GM18508 (cell line): ENCODE measurements around the gene CLIC4.

Experiments
- ATAC-seq: cut with Tn5 transposase; IDR thresholded peaks from one replicate; pipeline ENCODE4 v1.9.1; 2021; ENCODE audit warnings: moderate number of reproducible peaks; ENCODE audit not compliant: insufficient read depth, unreplicated experiment

The CLIC4 gene

GRCh38 chr1:24853649-24854048 lies 108.4 kb downstream of the CLIC4 start:
- no peak for ATAC-seq

DNA sequence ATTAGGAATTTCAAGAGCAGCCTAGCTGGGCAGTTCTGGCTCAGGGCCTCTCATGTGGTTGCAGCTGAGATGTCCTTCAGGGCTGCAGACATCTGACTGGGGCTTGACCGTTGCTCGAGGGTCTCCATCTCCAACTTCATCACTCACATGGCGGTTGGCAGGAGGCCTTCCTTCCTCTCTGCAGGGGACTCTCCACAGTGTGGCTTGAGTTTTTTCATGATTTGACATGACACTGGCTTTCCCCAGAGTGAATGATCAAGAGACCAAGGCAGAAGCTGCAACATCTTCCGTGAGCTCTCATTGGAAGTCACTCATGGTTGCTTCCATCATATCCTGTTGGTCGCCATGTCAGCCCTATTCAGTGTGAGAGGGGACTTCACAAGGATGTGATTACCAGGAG lies 110.2 kb downstream of the CLIC4 start:
- no peak for ATAC-seq

GRCh38 chr1:24856787-24857506 lies 111.7 kb downstream of the CLIC4 start:
- no peak for ATAC-seq

GRCh38 chr1:24857507-24858133 lies 112.4 kb downstream of the CLIC4 start:
- ATAC-seq = no peak

DNA sequence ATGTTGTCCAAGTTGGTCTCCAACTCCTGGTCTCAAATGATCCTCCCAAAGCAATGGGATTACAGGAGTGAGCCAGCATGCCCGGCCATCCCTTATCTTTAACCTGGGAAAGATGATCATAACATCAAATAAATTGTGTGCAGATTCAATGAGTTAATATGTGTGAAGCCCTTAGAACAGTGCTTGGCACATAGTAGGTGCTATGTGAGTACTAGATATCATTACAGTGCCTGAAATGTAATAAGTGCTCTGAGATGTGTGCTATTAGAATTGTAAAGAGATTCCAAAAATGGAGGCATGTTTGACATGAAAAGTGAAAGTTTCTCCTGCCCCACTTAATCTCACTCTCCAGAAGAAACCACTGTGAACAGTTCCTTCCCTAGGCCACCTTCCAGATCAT lies 113.0 kb downstream of the CLIC4 start:
- ATAC-seq = no peak

DNA sequence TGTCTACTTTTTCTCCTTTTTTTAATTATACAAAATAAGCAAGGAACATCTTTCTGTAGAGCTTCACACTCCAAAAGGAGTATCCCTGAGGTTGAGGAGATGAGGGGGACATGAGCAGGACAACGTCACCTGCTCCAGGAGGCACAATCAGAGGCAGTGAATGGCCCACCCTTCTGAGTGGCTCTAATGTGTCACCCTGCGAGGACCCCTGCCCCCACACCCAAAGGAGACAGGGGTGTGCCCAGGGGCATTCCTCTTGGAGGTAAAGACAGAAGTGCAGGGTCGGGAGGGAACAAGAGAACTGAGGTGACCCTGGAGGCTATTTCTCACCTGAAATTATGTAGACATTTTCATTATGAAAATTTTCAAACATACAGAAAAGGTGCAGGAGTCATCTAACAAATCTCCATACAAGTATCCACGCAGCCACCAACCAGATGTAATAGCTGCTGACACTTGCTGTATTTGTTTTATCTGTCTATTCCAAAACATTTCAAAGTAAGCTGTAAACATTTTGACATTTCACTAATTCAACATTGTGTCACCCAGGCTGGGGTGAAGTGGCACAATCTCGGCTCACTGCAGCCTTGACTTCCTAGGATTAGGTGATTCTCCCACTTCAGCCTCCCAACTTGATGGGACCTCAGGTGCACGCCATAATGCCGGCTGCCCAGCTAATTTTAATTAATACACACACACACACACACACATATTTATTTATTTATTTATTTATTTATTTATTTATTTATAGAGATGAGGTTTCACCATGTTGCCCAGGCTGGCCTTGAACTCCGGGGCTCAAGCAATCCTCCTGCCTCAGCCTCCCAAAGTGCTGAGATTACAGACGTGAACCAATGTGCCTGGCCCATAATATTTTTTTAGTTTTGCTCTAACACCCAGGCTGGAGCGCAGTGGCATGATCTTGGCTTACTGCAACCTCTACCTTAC lies 114.1 kb downstream of the CLIC4 start:
- ATAC-seq = no peak

DNA sequence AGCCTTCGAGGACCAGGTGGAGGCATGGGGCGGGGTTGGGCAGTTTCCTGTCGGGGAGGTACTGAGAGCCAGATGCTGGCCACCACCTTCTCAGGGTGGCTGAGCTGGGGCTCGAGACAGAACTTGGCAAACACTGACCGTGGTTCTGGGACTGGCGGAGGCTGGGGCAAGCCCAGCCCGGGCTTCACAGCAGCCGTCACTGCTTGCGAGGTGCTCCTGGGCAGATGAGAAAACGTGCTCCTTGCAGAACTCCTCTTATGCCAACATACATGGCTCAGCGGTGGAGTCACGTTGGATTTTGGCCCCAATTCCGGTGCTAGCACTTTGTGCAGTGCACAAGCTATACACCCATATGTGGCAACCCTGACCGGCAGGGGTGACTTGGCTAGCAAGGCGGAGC lies 115.6 kb downstream of the CLIC4 start:
- ATAC-seq = no peak

DNA sequence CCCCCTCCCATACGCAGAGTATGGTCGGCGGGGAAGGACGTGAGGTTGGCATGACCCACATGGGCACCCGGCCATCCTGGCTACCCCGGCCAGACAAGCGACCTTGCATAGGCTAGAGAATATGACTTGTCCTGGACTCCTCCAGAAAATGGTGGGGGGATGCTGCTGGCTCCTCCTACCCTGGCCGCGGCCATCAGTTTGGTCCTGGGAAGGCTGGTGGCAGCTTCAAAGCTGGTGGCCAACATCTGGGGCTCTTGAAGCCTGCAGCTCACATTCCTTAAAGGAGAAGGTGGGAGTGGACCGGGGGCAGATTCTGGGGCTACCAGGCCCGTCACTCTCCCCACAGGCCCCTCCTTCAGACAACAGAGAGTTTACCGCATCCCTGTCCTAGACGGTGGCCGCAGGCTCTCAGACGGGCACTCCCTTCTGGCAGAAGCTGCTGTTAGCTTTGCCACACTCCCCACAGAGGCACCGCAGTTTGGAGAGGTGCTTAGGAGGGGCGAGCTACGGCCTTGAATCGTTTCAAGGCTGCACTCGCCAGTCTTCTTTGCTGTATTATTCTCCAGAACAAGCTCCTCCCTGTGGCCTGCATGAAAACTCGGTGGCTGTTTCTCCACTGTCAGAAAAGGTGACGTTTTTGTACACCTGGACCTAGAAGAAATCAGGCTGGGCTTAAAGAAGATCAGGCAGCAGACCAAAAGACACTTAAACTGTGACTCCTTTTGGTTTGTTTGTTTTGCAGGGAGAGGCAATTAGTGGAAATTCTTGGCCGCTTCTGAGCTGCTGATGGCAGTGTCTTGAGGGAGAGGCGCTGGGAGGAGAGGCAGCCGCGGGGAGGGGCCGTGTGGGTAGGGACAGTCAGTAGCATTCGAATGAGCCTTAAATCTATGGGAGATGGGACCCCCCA lies 116.8 kb downstream of the CLIC4 start:
- no peak for ATAC-seq

DNA sequence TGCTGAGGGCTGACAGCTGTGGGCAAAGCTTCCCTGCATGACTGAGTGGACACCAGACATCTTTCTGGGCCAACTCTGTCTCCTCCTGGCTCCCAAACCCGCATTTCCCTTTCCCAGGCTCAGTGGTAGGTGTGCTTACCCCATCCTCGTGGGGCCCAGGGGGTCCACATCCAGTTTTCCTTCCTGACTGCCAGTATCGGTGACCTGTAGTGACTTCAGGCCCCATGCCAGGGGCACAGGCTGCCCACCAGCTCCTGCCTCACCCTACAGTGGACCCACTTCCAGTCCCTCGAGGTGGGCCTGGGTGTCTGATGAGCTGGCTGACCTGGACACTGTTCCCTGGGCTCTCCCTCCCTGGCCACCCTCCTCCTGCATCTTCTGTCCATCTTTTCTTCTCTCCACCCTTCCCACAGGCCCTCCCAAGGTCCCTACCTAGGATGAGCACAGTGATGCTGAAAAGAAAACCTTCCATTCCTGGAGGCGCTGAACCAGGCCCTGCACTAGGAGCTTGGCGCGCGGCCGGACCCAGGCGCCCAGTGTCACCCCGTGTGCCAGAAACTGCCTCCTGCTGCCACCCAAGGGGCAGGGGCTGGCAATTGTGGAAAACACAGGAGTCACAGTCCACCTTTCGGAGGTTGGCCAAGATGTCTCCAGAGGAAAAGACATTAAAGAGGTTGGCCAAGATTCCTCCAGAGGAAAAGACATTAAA lies 117.7 kb downstream of the CLIC4 start:
- ATAC-seq = no peak

DNA sequence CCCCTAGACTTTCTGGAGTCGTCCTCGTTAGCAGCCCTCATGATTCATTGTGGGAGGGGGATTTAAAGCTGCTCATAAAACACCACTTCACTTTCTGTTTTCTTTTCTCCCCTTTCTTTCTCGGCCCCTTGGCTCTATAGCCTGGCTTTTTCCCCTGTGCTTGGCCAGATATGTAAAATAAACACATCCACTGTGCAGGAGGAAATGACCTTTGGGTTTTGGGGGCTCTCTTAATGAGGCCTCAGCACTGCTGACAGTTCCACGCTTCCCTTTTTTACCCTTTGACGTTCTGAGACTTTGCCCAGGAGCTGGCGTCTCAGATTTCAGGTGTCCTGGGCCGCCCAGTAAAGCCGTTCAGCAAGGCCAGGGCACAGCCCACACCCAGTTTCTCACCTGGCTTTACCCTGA lies 119.1 kb downstream of the CLIC4 start:
- no peak for ATAC-seq

DNA sequence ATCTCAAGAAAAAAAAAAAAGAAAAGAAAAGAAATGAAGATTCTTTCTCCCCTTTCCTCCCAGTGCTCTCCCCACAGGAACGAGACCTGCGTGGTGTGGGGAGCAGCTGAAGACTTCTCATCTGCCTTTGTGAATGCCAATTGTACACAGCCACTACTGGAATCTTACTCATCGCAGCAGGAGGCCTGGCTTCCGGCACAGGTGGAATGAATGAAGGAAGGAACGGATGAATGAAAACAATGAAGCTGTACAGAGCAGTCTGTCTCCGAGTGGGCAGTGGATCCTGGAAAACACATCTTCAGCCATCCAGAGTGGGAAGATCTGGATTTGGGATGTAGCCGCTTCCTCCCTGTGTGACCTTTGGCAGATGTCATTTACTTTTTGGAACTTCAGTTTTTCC lies 119.9 kb downstream of the CLIC4 start:
- no peak for ATAC-seq

DNA sequence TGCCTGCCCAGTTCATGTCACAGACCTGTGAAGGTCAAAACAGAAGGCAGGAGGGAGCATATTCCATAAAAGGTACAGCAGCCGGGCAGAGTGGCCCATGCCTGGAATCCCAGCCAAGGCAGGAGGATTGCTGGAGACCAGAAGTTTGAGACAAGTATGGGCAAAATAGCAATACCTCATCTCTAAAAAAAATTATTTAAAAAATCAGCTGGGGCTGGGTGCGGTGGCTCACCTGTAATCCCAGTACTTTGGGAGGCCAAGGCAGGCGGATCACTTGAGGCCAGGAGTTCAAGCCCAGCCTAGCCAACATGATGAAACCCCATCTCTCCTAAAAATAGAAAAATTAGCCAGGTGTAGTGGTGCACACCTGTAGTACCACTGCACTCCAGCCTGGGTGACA lies 120.3 kb downstream of the CLIC4 start:
- no peak for ATAC-seq

DNA sequence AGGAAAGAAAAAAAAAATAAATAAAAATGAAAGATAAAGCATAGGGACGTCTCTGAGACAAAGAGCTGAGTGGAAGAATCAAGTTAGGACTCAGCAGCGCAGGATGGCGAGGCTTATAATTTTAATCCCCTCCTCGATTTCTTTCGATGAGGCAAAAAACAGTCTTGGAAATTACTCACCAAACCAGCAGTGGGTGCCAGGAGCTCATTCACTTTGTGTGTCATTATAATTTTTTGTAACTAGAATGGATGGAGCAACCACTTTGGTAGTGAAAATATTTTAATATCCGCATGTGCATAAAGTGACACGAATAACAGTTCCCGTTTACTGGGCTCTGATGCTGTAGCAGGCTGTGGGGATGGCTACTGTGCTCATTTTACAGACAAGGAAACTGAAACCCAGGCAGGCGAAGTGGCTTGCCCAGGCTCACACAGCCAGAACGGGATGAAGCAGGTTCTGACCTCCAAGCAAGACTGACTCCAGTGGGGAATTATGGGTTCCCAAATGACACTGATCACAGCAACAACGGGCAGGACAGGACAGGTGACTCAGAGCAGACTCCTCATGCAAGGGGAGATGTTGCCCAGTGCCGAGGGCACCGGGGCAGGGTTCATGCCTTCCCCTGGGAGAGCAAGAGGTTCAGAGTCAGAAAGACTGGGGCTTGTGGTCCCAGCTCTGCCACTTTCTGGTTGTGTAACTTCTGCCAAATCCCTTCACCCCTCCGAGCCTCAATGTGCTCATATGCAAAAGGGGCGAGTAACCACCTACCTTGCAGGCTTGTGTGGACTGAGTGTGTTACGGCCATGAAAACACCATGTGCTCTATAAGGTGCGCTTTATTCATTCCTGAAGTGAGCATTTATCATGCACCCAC lies 121.2 kb downstream of the CLIC4 start:
- ATAC-seq = no peak

DNA sequence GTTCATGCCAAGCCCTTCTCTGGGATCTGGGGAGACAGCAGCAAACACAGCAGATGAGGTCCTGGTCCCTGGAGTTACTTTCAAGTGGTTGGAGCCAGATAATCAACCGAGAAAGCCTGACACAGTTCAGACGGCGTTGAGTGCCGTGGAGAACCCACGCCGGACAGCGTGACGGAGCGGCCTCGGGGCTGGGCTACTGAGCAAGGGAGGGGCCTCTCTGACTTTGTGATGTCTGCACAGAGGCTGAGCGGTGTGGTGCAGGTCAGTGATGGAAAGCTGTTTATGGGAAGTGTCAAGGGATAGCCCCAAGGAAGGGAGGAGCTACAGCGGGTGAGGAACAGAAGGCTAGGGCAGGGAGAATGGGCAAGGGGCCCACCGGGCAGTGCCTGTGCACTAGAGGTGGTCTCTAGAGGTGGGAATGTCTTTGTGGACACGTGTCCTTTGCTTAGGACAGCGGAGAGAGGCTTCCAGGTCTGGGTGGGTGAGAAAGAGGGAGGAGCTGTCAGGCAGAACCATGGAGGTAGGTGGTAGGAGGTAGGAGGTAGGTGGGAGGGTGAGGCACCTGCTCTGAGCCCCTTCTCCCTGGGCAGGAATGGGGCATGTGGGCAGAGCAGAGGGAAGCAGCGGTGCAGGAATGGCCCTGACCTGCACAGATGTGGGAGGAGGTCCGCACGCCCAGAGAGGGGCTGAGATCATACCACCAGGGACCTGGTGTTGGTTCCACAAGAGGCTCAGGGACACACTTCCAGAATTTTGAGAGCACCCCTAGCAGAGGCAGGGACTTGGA lies 122.0 kb downstream of the CLIC4 start:
- ATAC-seq = no peak

- no peak for ATAC-seq
Measured at GRCh38 chr1:24868016-24868875, 123.0 kb downstream of the CLIC4 start.

DNA sequence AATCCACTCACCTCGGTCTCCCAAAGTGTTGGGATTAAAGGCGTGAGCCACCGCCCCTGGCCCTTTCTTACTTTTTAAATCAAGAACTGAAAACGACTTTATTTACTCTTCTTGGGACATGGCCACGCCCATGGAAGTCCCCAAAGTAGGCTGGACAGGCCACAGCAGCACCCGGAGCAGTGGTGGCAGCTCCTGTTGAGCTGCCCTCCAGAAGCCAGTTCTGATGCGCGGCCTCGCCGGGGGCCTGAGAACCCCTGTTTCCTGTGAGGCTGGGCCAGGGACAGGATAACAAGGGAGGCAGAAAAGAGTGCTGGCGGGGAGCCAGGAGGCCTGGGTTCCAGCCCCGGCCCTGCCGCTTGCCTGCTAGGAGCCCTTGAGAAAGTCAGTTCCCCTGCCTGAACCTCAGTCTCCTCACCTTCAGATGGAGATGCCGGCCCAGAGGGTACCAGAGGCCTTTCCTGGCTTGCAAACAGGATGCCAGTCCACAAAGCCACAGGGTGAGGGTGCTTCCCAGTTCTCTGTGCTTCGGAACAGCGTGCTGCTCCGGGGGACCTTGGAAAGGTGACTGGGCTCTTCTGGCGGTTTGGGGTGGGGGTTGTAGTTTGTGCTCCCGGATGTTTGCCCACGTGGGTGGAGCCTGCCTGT lies 125.4 kb downstream of the CLIC4 start:
- no peak for ATAC-seq
